ENCODE measurements around the gene PRKG1. TPM values are rescaled to one million over a fixed set of nuclear protein-coding genes. Genes with fewer than 3 reads are reported as not detected.

Gene PRKG1
- total RNA-seq, 2 donors from 2014 or later = 8.1 to 16.6 TPM

GRCh38 chr10:51786016-51786683 is 711.9 kb downstream of the PRKG1 start:
- H3K36me3 ChIP-seq = no peaks in the 10 kb centered on the region
- H3K9me3 ChIP-seq = no peaks in the 10 kb centered on the region
- no peak overlapping the region for H3K4me3 ChIP-seq
- no peak for TF ChIP-seq CTCF (IDR thresholded peaks at IDR 0.05)
- H3K27ac ChIP-seq = no peak overlapping the region
- H3K9ac ChIP-seq (ENCODE audit: low read depth in 2 of 2, low read length in 2 of 2) = no peak overlapping the region
- H3K27me3 ChIP-seq = no peaks in the 10 kb centered on the region
- DNase-seq = no peak
- intact Hi-C loops (cut with DNase I) = no loop called here
- H3K4me1 ChIP-seq = no peaks in the 10 kb centered on the region

- H3K4me1 ChIP-seq = no peaks in the 10 kb centered on the region
- no peaks in the 10 kb centered on the region for H3K9me3 ChIP-seq
- no peak overlapping the region for H3K9ac ChIP-seq (ENCODE audit: low read depth in 2 of 2, low read length in 2 of 2)
- H3K27ac ChIP-seq = no peak overlapping the region
- intact Hi-C loops (cut with DNase I) = no loop called here
- no peaks in the 10 kb centered on the region for H3K36me3 ChIP-seq
- no peak for DNase-seq
- TF ChIP-seq CTCF (IDR thresholded peaks at IDR 0.05) = no peak
- no peak overlapping the region for H3K4me3 ChIP-seq
- no peaks in the 10 kb centered on the region for H3K27me3 ChIP-seq
Observed at GRCh38 chr10:51786684-51787035, 712.4 kb downstream of the PRKG1 start.

GRCh38 chr10:51788273-51788672 is 714.0 kb downstream of the PRKG1 start:
- Histone ChIP-seq H3K9me3 (no peaks in the 10 kb centered on the region), H3K27me3 (no peaks in the 10 kb centered on the region), H3K27ac (no peak overlapping the region), H3K4me1 (no peaks in the 10 kb centered on the region), H3K9ac (ENCODE audit: low read depth in 2 of 2, low read length in 2 of 2) (no peak overlapping the region), H3K36me3 (no peaks in the 10 kb centered on the region), H3K4me3 (no peak overlapping the region)
- intact Hi-C loops (cut with DNase I) = no loop called here
- TF ChIP-seq CTCF (IDR thresholded peaks at IDR 0.05) = no peak
- no peak for DNase-seq

GRCh38 chr10:51789118-51789517 is 714.8 kb downstream of the PRKG1 start:
- H3K9ac ChIP-seq (ENCODE audit: low read depth in 2 of 2, low read length in 2 of 2) = no peak overlapping the region

GRCh38 chr10:51789903-51790302 is 715.6 kb downstream of the PRKG1 start:
- Histone ChIP-seq H3K27ac (no peak overlapping the region), H3K9ac (ENCODE audit: low read depth in 2 of 2, low read length in 2 of 2) (no peak overlapping the region), H3K36me3 (no peaks in the 10 kb centered on the region), H3K4me1 (no peaks in the 10 kb centered on the region), H3K27me3 (no peaks in the 10 kb centered on the region), H3K4me3 (no peak overlapping the region), H3K9me3 (no peaks in the 10 kb centered on the region)
- intact Hi-C loops (cut with DNase I) = no loop called here
- DNase-seq = no peak
- no peak for TF ChIP-seq CTCF (IDR thresholded peaks at IDR 0.05)

More at GRCh38 chr10:51789118-51789517, 714.8 kb downstream of the PRKG1 start:
- no peak overlapping the region for H3K27ac ChIP-seq
- H3K36me3 ChIP-seq = no peaks in the 10 kb centered on the region
- TF ChIP-seq CTCF (IDR thresholded peaks at IDR 0.05) = no peak
- H3K27me3 ChIP-seq = no peaks in the 10 kb centered on the region
- H3K9me3 ChIP-seq = no peaks in the 10 kb centered on the region
- no peak overlapping the region for H3K4me3 ChIP-seq
- DNase-seq = no peak
- intact Hi-C loops (cut with DNase I) = no loop called here
- no peaks in the 10 kb centered on the region for H3K4me1 ChIP-seq

Data from colonic mucosa (tissue), 4 donors.